NCI-H524 (cell line): ENCODE data around the gene DNAJC8.

Experiments used
- DNase-seq, 2 experiments: peaks; one replicate each; lab custom pipeline; 2025; lab: John Stamatoyannopoulos, UW

Gene DNAJC8

DNA sequence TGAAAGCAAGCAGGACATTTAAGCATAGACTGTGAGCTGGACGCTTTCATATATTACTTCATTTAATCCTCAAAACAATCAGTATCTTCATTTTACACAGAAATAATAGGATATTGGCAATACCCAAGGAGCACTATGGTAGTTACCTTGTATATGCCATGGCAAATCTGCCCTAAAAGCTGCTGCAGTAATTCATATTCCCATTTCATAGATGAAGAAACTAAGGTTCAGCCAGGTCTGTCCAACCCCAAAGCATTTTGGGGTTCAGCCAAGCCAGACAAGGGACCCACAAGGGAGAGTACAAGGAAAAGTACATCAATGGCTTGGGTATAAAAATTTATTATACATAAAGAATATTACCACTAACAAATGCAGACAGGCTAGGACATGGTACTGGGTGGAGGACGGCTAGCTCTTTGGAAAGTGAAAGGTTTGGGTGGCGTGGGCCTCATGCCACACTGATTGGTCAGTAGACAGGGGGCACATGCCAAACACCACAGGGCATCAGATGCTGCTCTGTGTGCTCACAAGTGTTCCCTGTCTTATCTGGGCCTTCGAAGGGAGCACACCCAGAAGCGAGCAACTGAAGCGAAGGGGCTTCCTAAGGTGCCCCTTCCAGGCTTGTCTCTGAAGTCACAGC, 32.5 kb downstream of the DNAJC8 start:
- no peak for DNase-seq

DNA sequence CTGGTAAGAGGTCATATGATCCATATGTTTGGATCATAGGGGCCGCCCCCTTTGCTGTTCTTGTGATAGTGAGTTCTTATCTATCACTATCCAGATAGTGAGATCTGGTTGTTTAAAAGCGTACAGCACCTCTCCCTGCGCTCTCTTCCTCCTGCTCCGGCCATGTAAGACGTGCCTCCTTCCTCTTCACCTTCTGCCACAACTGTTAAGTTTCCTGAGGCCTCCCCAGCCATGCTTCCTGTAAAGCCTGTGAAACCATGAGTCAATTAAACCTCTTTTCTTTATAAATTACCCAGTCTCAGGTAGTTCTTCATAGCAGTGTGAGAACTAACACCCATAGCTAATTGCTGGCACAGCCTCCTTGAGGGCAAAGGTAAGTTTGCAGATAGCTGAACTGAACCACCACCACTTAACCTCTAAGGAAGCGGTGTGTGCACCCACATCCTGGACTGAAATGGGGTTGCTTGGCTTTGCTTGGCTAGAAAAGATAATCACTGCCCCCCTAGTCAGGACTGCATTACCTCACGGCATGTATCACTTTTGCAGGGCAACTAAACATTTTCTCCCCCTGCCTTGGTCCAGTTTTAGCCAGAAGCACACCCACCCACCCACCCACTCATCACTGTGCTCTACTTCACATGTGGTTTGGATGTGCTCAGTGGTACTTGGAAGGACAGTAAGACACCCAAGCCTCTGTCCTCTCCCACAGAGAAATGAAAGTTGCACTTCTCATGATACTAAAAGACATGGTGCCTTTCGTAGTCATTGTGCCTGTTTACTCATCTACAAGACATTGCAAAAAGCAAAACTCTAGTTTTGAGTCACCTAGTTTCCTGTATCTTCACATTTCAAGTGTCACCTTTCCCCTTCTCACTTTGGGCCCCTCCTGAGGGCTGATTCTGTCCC, 33.2 kb downstream of the DNAJC8 start:
- DNase-seq: no peak

DNA sequence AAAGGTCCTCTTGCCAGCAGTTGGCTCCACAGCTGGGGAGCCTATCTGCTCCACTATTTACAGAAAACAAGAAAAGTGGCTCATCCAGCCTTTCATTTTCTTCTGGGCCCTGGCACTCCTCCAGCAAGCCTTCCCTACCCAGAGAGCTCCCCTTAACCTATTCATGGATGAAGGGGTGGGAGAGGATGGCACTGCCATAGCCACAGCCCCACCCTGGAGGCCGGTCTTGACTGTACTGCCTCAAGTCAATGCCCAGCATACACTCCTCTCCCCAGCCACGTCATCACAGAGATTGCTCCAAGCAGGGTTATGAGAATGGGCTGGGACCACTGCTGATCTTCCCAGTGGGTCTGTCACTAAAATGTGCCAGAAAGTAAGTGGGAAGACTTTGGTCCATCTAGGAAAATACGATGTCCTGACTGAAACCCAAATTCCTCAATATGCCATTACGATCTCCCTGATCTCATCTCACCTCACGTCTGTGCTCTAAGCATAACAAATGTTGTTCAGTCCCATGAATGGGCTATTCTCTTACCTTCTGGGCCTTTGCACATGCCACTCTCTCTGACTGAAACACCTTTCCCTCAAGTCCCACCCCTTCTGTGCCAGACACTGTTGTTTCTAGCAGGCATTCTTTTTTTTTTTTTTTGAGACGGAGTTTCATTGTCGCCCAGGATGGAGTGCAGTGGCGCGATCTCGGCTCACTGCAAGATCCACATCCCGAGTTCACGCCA, 35.0 kb downstream of the DNAJC8 start:
- DNase-seq: no peak

DNA sequence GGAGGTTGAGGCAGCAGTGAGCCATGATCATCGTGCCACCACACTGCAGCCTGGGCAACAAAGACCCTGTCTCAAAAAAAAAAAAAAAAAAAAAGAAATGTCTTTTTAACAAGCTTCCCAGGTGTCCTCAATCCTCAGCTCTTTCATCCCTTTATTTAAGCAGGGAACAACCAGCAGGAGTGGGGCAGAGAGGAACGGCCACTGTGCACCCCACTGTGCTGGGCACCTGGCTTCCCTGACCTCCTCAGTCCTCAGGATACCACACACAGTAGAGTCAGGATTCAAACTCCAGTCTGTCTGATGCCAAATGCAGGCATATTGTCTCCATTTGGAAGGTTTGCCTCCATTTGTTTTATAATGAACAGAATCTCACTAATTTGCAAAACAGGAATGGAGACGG, 36.5 kb downstream of the DNAJC8 start:
- DNase-seq: no peak

DNA sequence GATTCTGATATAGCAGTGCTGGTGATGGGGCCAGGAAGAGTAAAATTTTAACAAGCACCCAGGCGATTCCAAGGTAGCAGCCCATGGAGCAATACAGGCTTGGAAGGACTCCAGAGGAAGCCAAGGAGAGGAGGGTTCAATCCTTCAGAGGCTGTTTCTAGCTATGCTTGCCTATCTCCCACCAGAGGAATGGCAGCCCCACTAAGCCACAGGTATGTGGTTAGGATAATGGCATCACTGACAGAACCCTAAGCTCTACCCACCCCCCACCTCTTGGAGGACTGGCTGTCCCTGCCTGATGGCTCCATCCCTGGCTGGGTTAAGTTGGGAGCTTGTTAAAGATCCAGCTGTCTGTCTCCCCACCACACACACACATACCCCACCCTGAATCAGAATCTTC, 37.0 kb downstream of the DNAJC8 start:
- DNase-seq: no peak

DNA sequence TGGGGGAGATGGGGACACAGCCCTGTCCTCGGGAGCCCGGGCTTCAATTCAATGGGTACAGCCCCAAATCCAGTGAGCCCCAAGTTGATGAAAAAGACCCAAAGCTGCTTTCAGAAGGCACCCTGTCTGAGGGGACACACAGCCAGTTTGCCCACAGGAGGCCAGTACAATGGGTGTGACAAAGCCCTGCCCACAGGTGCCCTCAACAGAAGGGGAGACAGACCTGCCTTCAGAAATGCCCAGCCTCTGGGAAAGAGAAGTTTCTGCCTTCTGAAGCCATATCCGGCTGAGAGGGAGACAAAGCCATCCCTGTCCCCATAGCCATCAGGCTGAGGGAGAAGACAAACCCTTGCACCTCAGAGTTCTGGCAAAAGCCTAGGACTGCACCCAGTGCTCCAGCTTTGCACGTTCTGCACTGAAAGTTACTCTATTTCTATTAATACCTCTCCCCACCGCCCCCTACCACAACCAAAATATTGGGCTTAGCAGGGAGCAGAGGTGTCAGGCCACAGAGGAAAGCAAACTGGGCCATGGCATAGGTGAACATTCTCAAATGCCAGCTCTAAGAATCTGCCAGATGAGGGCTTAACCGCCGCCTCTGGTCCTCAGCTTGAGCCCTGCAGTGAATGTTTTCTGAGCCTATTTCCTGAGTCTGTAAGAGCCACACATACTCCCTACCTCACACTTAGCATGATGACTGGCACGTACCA, 38.3 kb downstream of the DNAJC8 start:
- no peak for DNase-seq

DNA sequence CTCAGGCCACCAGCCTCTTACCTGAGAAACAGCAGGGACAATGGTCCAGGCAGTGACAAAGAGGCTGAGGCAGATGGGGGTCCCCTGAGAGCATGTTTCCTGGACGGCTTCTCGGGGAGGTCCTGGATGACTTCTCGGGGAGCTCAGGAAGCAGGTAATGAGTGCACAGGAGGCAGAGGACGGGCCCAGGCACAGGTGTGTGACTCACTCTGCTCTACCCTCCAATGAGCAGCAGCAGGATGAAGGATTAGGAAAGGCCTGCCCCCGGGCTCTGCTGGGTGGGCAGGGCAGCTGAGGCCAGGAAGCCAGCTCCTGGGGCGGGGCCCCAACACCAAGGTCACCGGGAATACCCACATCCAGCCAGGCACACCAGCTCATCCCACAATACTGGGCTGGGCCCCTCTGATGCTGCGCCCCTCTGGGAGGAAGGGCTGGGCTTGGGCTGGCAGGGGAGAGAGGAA, 39.1 kb downstream of the DNAJC8 start:
- DNase-seq: no peak

DNA sequence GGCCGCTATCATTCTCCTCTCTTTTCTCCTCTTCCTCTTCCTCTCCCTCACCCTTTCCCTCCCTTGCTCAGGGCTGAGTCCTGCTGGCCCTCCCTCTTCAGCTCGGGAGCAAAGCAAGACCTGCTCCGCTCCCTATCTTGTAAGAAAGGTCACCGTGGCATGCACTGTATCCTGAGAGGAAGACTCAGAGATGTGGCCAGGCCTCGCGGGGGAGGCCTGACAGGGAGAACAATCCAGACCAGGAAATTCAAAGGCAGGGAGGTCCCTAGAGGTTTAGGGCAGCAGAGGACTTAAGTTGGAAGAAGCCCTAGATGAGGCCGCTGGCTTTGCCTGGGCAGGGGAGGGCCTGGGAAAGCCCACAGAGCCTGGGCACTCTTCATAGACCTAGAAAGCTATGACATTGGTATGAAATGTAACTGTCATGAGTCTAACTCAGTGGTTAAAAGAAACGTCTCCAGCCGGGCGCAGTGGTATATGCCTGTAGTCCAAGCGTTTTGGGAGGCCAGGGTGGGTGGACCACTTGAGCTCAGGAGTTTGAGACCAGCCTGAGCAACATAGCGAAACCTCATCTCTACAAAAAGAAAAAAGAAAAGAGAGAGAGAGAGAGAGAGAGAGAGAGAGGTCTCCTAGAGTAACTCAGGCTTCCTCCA, 41.7 kb downstream of the DNAJC8 start:
- DNase-seq: no peak

DNA sequence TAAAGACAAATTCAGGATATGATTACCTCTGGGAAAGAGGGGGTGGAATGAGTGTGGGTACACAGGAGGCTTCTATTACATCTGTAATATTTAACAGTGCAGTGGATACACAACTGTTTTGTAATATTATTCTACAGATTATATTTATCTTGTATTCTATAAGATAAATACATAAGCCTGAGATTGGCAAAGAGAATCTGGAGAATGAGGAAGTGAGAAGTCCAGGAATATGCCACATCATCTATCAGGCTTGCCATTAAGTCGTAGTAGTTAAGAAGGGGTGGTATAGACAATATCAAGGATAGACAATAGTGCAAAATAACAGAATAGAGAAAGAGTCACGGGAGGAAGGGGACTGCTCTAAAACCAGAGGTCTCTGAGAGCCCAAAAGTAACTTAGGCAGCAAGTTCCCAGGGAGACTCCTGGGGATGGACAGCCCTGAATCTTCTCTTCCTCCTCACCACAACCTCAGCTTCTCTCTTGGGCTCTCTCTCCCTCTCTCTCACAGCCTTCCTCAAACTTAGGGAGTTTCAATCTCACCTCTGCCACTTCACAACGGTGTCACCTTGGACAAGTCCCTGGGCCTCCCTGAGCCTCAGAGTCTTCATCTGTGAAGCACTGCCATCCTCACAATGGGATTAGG, 42.4 kb downstream of the DNAJC8 start:
- no peak for DNase-seq

DNA sequence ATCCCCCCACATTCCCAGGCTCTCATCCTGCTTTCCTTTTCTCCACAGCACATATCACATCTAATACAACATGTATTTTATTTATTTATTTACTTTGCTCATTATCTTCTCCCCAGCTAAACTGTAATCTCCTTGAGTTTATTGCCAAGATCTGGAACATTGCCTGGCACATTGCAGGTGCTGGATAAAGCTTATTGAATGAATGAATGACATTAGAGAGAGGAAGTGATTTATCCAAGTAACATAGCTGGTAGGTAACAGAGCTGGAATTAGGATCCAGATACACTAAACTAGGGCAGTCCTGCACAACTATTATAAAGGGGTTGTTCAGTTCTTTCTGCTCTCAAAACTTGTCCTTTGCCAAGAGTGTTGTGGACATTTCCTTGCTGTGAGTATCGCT, 47.8 kb downstream of the DNAJC8 start:
- no peak for DNase-seq

DNA sequence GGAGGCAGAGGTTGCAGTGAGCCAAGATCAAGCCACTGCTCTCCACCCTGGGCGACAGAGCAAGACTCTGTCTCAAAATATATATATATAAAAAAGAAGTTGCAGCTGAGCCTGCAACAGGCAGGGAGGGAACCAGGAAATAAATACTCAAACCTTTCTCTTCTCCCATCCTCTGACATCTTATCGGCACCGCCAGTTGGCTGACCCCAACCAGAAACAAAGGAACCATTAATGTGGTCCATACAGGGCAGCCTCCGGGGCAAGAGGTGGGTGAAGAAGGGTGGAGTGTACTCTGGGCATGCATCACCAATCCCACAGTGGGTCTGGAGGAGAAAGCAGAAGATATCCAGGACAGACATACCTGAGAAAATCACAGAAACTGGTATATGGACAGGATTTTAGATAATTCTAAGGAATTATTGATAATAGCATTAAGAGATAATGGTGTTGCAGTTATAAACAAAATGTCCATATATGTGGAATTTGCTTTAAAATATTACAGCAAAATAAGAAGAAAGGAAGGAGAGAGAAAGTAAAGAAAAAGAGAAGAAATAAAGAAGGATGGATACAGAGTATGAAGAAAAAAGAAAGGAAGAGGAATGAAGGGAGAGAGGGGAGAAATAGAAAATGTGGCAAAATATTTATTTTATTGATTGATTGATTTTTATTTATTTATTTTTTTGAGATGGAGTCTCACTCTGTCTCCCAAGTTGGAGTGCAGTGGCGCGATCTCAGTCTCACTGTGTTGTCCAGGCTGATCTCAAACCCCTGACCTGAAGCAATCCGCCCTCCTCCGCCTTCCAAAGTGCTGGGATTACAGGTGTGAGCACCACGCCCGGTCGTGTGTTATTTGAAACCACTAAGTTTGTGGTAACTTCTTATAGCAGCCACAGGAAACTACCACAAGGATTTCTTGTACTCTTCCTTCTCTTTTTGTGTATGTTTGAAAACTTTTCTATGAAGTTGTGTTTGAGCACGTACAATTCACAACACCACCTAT, 52.2 kb downstream of the DNAJC8 start:
- no peak for DNase-seq

DNA sequence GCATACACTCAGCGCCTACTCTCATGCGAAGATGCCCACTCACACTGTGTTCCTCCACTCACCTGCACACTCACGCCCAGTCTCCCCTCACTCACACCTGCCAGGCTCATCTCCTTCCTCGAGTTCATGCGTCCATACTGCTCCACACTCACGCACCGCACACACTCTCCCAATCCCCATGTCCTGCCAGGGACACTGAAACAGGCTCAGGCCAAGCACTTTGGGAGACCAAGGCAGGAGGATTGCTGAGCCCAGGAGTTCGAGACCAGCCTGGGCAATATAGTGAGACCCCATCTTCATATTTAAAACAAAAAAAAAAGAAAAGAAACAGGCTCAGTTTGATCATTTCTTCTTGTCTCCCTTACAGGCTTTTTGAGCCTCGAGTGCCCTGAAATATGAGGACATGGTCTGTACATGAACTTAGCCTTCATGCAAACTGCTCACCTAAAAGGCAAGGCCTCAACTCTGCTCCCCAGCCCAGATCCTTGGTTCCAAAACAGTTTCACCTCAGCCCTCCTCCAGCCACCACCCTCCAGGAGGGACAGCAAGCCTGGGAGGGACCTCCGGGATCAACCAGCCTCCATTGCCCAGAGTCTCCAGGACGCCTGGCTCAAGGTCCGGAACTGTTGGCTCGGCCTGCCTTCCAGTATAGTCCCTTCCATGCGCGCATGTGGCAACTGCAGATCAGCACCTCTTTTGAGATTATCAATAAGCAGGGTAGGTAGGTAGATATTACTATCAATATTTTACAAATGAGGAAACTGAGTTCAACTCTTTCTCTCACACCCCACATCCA, 53.9 kb downstream of the DNAJC8 start:
- DNase-seq: no peak

DNA sequence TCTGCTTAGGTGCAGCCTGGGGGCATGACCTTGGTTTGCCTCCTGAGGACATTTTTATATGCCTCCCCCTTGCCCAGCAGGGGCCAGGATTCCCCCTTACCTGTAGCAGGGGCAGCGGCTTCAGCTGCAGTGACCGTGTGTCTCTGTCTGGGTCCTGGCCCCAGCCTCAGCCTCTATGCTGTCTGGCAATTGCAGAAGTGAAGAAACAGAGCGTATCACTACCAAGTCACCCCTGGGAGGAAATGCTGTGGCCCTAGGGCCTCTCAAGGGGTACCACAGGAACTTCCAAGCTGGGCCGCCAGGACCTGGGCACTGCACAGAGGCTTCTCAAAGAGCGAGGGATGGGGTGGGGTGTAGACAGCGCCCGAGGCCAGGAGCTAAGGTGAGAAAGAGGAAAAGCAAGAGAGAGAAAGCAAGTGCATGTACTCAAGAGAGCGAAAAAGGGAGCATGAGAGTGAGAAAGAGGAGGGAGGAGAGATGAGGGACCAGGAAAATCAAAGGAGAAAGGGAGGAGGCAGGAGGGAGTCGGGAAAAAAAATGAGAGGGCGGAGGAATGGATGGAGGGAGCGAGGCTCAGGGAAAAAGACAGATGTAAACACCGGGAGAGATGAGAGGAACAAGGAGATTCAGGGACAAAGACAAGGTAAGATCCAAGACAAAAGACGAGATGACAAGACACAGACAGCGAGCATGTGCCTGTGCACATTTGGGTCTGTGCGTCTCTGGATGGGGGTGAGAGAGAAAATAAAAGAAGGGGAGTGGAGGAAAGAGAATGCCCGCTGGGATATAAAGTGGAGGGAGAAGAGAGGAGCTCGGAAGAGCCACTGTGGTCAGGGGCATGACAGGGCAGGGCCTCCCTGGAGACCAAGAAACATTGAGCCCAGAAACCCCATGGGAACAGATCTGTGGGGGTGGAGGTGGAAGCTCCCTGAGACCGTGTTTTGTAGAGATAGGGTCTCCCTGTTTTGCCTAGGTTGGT, 56.0 kb downstream of the DNAJC8 start, which contains the start of gene PTAFR:
TSS of gene PTAFR (minus strand) at position 199 of the 979 bp plus-strand sequence. CDS start 25,669 bp downstream, outside the sequence.
- no peak for DNase-seq

DNA sequence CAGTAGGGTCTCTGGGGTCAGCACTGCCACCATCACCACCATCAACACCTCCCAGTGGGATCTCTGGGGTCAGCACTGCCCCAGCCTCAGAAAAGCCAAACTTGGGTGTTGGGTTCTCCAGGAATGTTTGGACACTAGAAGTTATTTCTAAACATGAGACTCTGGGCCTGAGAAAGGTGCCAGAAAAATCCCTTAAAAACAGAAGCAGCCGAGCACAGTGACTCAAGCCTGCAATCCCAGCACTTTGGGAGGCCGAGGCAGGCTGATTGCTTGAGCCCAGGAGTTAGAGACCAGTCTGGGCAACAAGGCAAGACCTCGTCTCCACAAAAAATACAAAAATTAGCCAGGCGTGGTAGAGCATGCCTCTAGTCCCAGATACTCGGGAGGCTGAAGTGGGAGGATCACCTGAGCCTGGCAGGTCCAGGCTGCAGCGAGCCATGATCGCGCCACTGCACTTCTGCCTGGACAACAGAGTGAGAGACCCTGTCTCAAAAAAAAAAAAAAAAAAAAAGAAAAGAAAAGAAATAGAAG, 56.8 kb downstream of the DNAJC8 start:
- DNase-seq: no peak

DNA sequence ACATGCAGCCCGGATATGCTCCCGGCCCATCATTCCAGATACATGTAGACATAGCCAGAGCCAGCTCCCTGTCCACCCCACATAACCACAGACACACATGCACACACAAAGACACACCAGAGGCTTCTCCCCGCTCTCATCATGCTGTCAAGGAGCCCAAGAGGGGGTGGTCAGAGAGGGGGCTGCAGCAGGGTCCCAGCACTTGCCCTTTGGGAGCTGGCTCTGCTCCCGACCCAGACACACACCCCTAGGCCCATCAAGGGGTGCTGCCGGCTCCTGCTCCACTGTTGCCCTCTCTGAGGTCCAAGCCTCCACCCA, 58.9 kb downstream of the DNAJC8 start:
- DNase-seq: no peak

DNA sequence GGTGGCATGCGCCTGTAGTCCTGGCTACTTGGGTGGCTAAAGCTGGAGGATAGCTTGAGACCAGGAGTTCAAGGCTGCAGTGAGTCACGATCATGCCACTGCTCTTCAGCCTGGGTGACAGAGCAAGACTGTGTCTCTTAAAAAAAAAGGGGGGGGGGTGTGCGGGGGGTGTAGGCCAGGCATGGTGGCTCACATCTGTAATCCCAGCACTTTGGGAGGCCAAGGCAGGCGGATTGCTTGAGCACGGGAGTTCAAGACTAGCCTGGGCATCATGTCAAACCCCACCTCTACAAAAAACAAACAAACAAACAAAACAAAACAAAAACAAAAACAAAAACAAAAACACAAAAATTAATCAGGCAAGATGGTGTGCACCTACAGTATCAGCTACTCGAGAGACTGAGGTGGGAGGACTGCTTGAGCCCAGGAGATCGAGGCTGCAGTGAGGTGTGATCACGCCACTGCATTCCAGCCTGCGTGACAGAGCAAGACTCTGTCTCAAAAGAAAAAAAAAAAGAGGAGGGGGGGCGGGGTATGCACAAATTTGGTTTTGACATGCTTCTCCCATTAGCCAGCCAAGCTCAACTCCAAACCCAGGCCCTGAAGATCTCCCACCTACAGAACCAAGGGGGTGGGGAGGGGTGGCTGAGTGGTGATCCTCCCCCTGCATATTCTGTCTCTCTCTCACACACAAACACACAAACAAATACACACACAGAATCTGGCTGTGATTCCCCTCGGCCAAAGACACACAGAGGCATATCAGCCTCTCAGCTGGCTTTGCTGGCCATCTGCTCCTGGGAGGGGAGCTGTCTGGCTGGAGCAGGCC, 59.5 kb downstream of the DNAJC8 start:
- DNase-seq: peak in 1 of 2 experiments; percentile 58
